HepG2 (cell line): ENCODE results near the gene ZFPM1. TPM values are rescaled to one million over a fixed set of nuclear protein-coding genes. Genes with fewer than 3 reads are reported as not detected.

ENCODE experiments used
- HIC2 ChIP-seq: sonication (generic); formaldehyde crosslinking; IDR thresholded peaks from 2 replicates; pipeline ENCODE4 v1.9.0; 2022; ENCODE audit warnings: low read depth, missing genetic modification reagents
- HMGXB4 ChIP-seq, 2 experiments: sonication (generic) in 1 of 2; formaldehyde crosslinking in 1 of 2; IDR thresholded peaks; 2 replicates each; pipeline versions ENCODE4 v1.4.0 to v1.6.1; 2018 to 2020; ENCODE audit warnings: missing genetic modification reagents in 2 of 2, borderline replicate concordance in 1 of 2, low read depth in 1 of 2, mild to moderate bottlenecking in 1 of 2, missing biosample characterization in 1 of 2
- HNRNPL ChIP-seq: fragments of 200-400 bp; formaldehyde crosslinking; IDR thresholded peaks from 2 replicates; pipeline ENCODE4 v1.6.1; 2017; ENCODE audit warnings: mild to moderate bottlenecking, low read depth, low read length
- HNRNPUL1 ChIP-seq: fragments of 200-400 bp; formaldehyde crosslinking; IDR thresholded peaks from 2 replicates; pipeline ENCODE4 v1.6.1; 2017; ENCODE audit warnings: low read depth, mild to moderate bottlenecking, low read length, moderate library complexity
- SOX6 ChIP-seq, 2 experiments: fragments of 450-650 bp in 1 of 2; sonication (generic) in 1 of 2; formaldehyde crosslinking in 1 of 2; IDR thresholded peaks; 2 replicates each; pipeline versions ENCODE4 v1.4.0 to v1.6.1; 2017 to 2020; ENCODE audit warnings: antibody characterized with exemption in 1 of 2, mild to moderate bottlenecking in 1 of 2, missing genetic modification reagents in 1 of 2
- ZNF124 ChIP-seq: sonication (generic); formaldehyde crosslinking; IDR thresholded peaks from 2 replicates; pipeline ENCODE4 v1.4.0; 2020; ENCODE audit warnings: missing genetic modification reagents
- ZNF142 ChIP-seq: sonication (generic); formaldehyde crosslinking; IDR thresholded peaks from 2 replicates; pipeline ENCODE4 v1.4.0; 2020; ENCODE audit warnings: missing genetic modification reagents
- ZNF143 ChIP-seq: sonication (generic); formaldehyde crosslinking; IDR thresholded peaks from 2 replicates; pipeline ENCODE4 v1.4.0; 2020; ENCODE audit warnings: missing genetic modification reagents
- ZNF44 ChIP-seq: sonication (generic); formaldehyde crosslinking; IDR thresholded peaks from 2 replicates; pipeline ENCODE4 v1.5.1; 2020; ENCODE audit warnings: mild to moderate bottlenecking, missing genetic modification reagents
- ZNF597 ChIP-seq: sonication (generic); formaldehyde crosslinking; IDR thresholded peaks from 2 replicates; pipeline ENCODE4 v1.5.0; 2020; ENCODE audit warnings: missing genetic modification reagents
- ZNF777 ChIP-seq: sonication (generic); formaldehyde crosslinking; IDR thresholded peaks from 2 replicates; pipeline ENCODE4 v1.4.0; 2020; ENCODE audit warnings: missing genetic modification reagents
- ZSCAN9 ChIP-seq: IDR thresholded peaks from 2 replicates; pipeline ENCODE4 v1.6.1; 2016; ENCODE audit warnings: borderline replicate concordance
- polyA plus RNA-seq, 8 experiments: library from polyadenylated mRNA; depleted of rRNA in 3 of 8; stranded (reverse) in 7 of 8; unstranded in 1 of 8; fragments of >200 nt; fragmentation: Illumina TruSeq in 4 of 8; extraction: Trizol in 4 of 8; gene quantifications; 2 replicates each; pipeline versions ENCODE4 v1.2.1 to v1.2.3, GENCODE V29; 2011 to 2016; ENCODE audit warnings: low read depth in 4 of 8, missing spikeins in 1 of 8, mixed read lengths in 1 of 8; ENCODE audit not compliant: insufficient read depth in 1 of 8
- total RNA-seq, 5 experiments: library from RNA; depleted of rRNA; stranded (reverse); fragments of >200 nt; fragmentation: Illumina TruSeq; extraction: Trizol; gene quantifications; 2 replicates each; pipeline ENCODE4 v1.2.3, GENCODE V29; 2016; ENCODE audit warnings: low read depth in 1 of 5
- TF ChIP-seq, protein P1 (sequence below): sonication (generic); formaldehyde crosslinking; IDR thresholded peaks from 2 replicates; pipeline ENCODE4 v1.8.0; 2022; ENCODE audit warnings: missing genetic modification reagents, mild to moderate bottlenecking, moderate library complexity, borderline replicate concordance

The ZFPM1 gene
- total and polyA plus RNA-seq, 2 of the 13 experiments (the other 11 are each of a cell fraction or from before 2014, with no cell fraction given) = 1.3 to 3.8 TPM

- TF ChIP-seq ZNF124 (peak; percentile 54; the same call in 1 of the 2 replicates), ZNF143 (CRISPR knock-in tag) (peak; percentile 43; the same call in 1 of the 2 replicates), ZNF597 (no peak), ZNF142 (CRISPR knock-in tag) (no peak), SOX6 (IDR thresholded peaks at IDR 0.05) (no peak), SOX6 (CRISPR knock-in tag; IDR thresholded peaks at IDR 0.05) (peak; percentile 77), ZNF44 (CRISPR knock-in tag) (0 out of 2 replicates have a peak, but pooled peaks have one; percentile 72), HIC2 (peak; percentile 57; the same call in 1 of the 2 replicates), ZNF777 (CRISPR knock-in tag) (0 out of 2 replicates have a peak, but pooled peaks have one; percentile 26), HNRNPUL1 (no peak), HNRNPL (peak; percentile 90), HMGXB4 (CRISPR knock-in tag; IDR thresholded peaks at IDR 0.05; ENCODE audit: borderline replicate concordance in 1 of 2, low read depth in 1 of 2) (peak; percentile 75 to 89), ZSCAN9 (peak; percentile 58; the same call in 1 of the 2 replicates)
- TF ChIP-seq, protein P1, sequence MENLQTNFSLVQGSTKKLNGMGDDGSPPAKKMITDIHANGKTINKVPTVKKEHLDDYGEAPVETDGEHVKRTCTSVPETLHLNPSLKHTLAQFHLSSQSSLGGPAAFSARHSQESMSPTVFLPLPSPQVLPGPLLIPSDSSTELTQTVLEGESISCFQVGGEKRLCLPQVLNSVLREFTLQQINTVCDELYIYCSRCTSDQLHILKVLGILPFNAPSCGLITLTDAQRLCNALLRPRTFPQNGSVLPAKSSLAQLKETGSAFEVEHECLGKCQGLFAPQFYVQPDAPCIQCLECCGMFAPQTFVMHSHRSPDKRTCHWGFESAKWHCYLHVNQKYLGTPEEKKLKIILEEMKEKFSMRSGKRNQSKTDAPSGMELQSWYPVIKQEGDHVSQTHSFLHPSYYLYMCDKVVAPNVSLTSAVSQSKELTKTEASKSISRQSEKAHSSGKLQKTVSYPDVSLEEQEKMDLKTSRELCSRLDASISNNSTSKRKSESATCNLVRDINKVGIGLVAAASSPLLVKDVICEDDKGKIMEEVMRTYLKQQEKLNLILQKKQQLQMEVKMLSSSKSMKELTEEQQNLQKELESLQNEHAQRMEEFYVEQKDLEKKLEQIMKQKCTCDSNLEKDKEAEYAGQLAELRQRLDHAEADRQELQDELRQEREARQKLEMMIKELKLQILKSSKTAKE (CRISPR knock-in tag) = peak; percentile 68
Observed at GRCh38 chr16:88442727-88443576, 10.1 kb upstream of the ZFPM1 start (continued).
